H9 (cell line): ENCODE results near the gene TMEM266. TPM values are rescaled to one million over a fixed set of nuclear protein-coding genes. Genes with fewer than 3 reads are reported as not detected.

Source experiments
- DNase-seq: peaks from one replicate; pipeline ENCODE4 v3.0.0-alpha.2; 2017
- H2AFZ ChIP-seq: one replicate; pipeline ENCODE4 v1.6.1; 2013; ENCODE audit warnings: mild to moderate bottlenecking, low read length, control low read depth, moderate library complexity
- H2AK5ac ChIP-seq: 2 replicates; pipeline ENCODE4 v1.6.1; 2013; ENCODE audit warnings: low read length, control low read depth, mixed read lengths; ENCODE audit not compliant: insufficient read length
- H2BK120ac ChIP-seq: one replicate; pipeline ENCODE4 v1.6.1; 2013; ENCODE audit warnings: low read depth, mild to moderate bottlenecking, low read length, control low read depth, inconsistent platforms; ENCODE audit not compliant: poor library complexity, severe bottlenecking
- H2BK12ac ChIP-seq: 2 replicates; pipeline ENCODE4 v1.6.1; 2013; ENCODE audit warnings: low read length, control low read depth, mixed read lengths, low read depth; ENCODE audit not compliant: insufficient read length
- H2BK15ac ChIP-seq: 2 replicates; pipeline ENCODE4 v1.6.1; 2013; ENCODE audit warnings: low read depth, low read length, control low read depth
- H2BK20ac ChIP-seq: one replicate; pipeline ENCODE4 v1.6.1; 2013; ENCODE audit warnings: low read depth, mild to moderate bottlenecking, low read length, control low read depth, inconsistent platforms; ENCODE audit not compliant: poor library complexity, severe bottlenecking
- H2BK5ac ChIP-seq: 2 replicates; pipeline ENCODE4 v1.6.1; 2013; ENCODE audit warnings: low read length, control low read depth, mixed read lengths; ENCODE audit not compliant: insufficient read length
- H3K14ac ChIP-seq: 2 replicates; pipeline ENCODE4 v1.6.1; 2013; ENCODE audit warnings: low read length, control low read depth; ENCODE audit not compliant: insufficient read depth
- H3K18ac ChIP-seq: 2 replicates; pipeline ENCODE4 v1.6.1; 2013; ENCODE audit warnings: low read depth, mild to moderate bottlenecking, mixed read lengths, low read length, control low read depth; ENCODE audit not compliant: insufficient read length
- H3K23ac ChIP-seq: 2 replicates; pipeline ENCODE4 v1.6.1; 2013; ENCODE audit warnings: low read length, control low read depth, mixed read lengths, low read depth; ENCODE audit not compliant: insufficient read length
- H3K23me2 ChIP-seq: 2 replicates; pipeline ENCODE4 v1.6.1; 2013; ENCODE audit warnings: low read depth, mild to moderate bottlenecking, mixed read lengths, low read length, control low read depth; ENCODE audit not compliant: insufficient read length, poor library complexity, severe bottlenecking
- H3K27ac ChIP-seq: 2 replicates; pipeline ENCODE4 v1.5.1; 2013; ENCODE audit warnings: low read length, control low read depth, mixed read lengths, low read depth; ENCODE audit not compliant: insufficient read length
- H3K27me3 ChIP-seq: 2 replicates; pipeline ENCODE4 v1.6.1; 2013; ENCODE audit warnings: low read length, control low read depth, inconsistent platforms; ENCODE audit not compliant: insufficient read depth
- H3K4ac ChIP-seq: 2 replicates; pipeline ENCODE4 v1.6.1; 2013; ENCODE audit warnings: low read depth, mild to moderate bottlenecking, control low read depth, inconsistent platforms, low read length, moderate library complexity
- H3K4me1 ChIP-seq: 2 replicates; pipeline ENCODE4 v1.6.1; 2013; ENCODE audit warnings: low read length, control low read depth, inconsistent platforms; ENCODE audit not compliant: insufficient read depth
- H3K4me2 ChIP-seq: 2 replicates; pipeline ENCODE4 v1.6.1; 2013; ENCODE audit warnings: low read length, control low read depth, mixed read lengths; ENCODE audit not compliant: insufficient read length, insufficient read depth
- H3K56ac ChIP-seq: 2 replicates; pipeline ENCODE4 v1.6.1; 2013; ENCODE audit warnings: low read depth, mild to moderate bottlenecking, mixed read lengths, low read length, control low read depth; ENCODE audit not compliant: insufficient read length
- H3K79me1 ChIP-seq: 2 replicates; pipeline ENCODE4 v1.6.1; 2013; ENCODE audit warnings: low read depth, mild to moderate bottlenecking, moderate library complexity, low read length, control low read depth, inconsistent platforms; ENCODE audit not compliant: insufficient read depth, poor library complexity, severe bottlenecking
- H3K79me2 ChIP-seq: 2 replicates; pipeline ENCODE4 v1.6.1; 2013; ENCODE audit warnings: low read length, control low read depth, inconsistent platforms; ENCODE audit not compliant: insufficient read depth
- H3K9ac ChIP-seq: 2 replicates; pipeline ENCODE4 v1.6.1; 2013; ENCODE audit warnings: low read length, control low read depth, mixed read lengths; ENCODE audit not compliant: insufficient read length; ENCODE audit errors: extremely low read depth
- H3K9me3 ChIP-seq: one replicate; pipeline ENCODE4 v1.6.1; 2013; ENCODE audit warnings: low read depth, low read length, inconsistent platforms; ENCODE audit not compliant: control insufficient read depth
- H3T11ph ChIP-seq: one replicate; pipeline ENCODE4 v1.6.1; 2013; ENCODE audit warnings: mild to moderate bottlenecking, low read length, control low read depth, inconsistent platforms
- H4K20me1 ChIP-seq: one replicate; pipeline ENCODE4 v1.6.1; 2013; ENCODE audit not compliant: control insufficient read depth, insufficient read length, insufficient read depth
- H4K5ac ChIP-seq: 2 replicates; pipeline ENCODE4 v1.6.1; 2013; ENCODE audit warnings: low read depth, mild to moderate bottlenecking, mixed read lengths, low read length, control low read depth; ENCODE audit not compliant: insufficient read length
- H4K8ac ChIP-seq: replicated peaks from 2 replicates; pipeline ENCODE4 v1.6.1; 2013; ENCODE audit warnings: low read length, control low read depth, mixed read lengths, low read depth; ENCODE audit not compliant: insufficient read length
- H4K91ac ChIP-seq: 2 replicates; pipeline ENCODE4 v1.6.1; 2013; ENCODE audit warnings: low read depth, mild to moderate bottlenecking, moderate library complexity, mixed read lengths, low read length, control low read depth; ENCODE audit not compliant: insufficient read length
- H3K27ac Mint-ChIP-seq, 3 experiments: 2 replicates in 2 of 3; 3 replicates in 1 of 3; pipeline ENCODE4 v1.8.0; 2020 to 2021; ENCODE audit warnings: mixed read lengths in 3 of 3, mild to moderate bottlenecking in 1 of 3, moderate library complexity in 1 of 3
- H3K27me3 Mint-ChIP-seq: 2 replicates; pipeline ENCODE4 v1.8.0; 2021; ENCODE audit warnings: low read depth, mild to moderate bottlenecking, moderate library complexity, mixed read lengths
- H3K36me3 Mint-ChIP-seq, 3 experiments: 2 replicates in 2 of 3; 3 replicates in 1 of 3; pipeline ENCODE4 v1.8.0; 2020 to 2021; ENCODE audit warnings: low read depth in 3 of 3, mixed read lengths in 3 of 3; ENCODE audit not compliant: insufficient read depth in 1 of 3
- H3K4me1 Mint-ChIP-seq, 2 experiments: 2 replicates each; pipeline ENCODE4 v1.8.0; 2020; ENCODE audit warnings: mixed read lengths in 2 of 2
- H3K4me3 Mint-ChIP-seq, 2 experiments: 2 replicates in 1 of 2; 3 replicates in 1 of 2; pipeline ENCODE4 v1.8.0; 2020 to 2021; ENCODE audit warnings: mild to moderate bottlenecking in 2 of 2, mixed read lengths in 2 of 2, moderate library complexity in 1 of 2
- H3K9me3 Mint-ChIP-seq, 2 experiments: 2 replicates in 1 of 2; 3 replicates in 1 of 2; pipeline ENCODE4 v1.8.0; 2020; ENCODE audit warnings: mild to moderate bottlenecking in 2 of 2, mixed read lengths in 2 of 2, moderate library complexity in 1 of 2
- WGBS: extraction: QIAGEN DNeasy Blood & Tissue Kit; methylation state at CpG from one replicate; pipeline ENCODE4 v1.1.7; 2013; ENCODE audit warnings: missing lambda C conversion rate, low lambda C conversion rate, mixed read lengths; ENCODE audit not compliant: insufficient read length; ENCODE audit errors: extremely low coverage; 5-methylcytosine and 5-hydroxymethylcytosine counted together
- total RNA-seq: library from RNA; stranded (reverse); gene quantifications from 2 replicates; pipeline ENCODE4 v1.2.1, GENCODE V29; 2021
- TF ChIP-seq, protein P1 (sequence below): fragments of 200-600 bp; sonication (generic); conservative IDR thresholded peaks from 3 replicates; pipeline ENCODE4 v1.8.0; 2021; ENCODE audit warnings: antibody characterized with exemption, mild to moderate bottlenecking

TMEM266 gene
- total RNA-seq, 1 experiment from 2014 or later, result 0.81 TPM

DNA sequence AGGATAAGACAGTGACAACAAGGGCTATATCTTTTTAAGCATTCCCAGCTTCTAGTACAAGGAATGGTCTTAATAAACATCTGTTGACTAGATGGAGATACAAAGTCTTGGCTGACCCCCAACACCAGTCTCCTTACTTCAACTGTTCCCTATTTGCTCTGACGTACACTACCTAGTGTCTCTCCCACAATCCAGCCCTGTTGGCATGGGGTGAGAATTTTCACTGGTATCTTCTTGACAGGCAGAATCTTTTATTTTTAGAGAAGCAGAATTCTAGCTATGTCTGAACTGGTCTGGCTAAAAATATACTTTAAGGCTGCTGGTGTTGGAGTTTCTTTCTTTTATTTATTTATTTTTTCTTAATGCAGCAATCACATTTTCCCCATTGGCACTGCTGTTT is 169.5 kb downstream of the TMEM266 start:
- H3K27me3 Mint-ChIP-seq, result no peaks in the 10 kb centered on the region

More for the DNA sequence above, 169.5 kb downstream of the TMEM266 start:
- H3K9ac ChIP-seq, result no peak overlapping the region
- H3K9me3 ChIP-seq, result no peaks in the 10 kb centered on the region
- H4K20me1 ChIP-seq, result no peaks in the 10 kb centered on the region
- no peak overlapping the region for H2AFZ ChIP-seq
- no peaks in the 10 kb centered on the region for H3K23me2 ChIP-seq
- no peak overlapping the region for H3K23ac ChIP-seq
- H2AK5ac ChIP-seq, result no peak overlapping the region
- H3K14ac ChIP-seq, result no peak overlapping the region
- peaks cover 4 to 18% (median 13%) of the 10 kb centered on the region in 3 experiments; a peak in 6 of 7 replicates for H3K36me3 Mint-ChIP-seq
- no peaks in the 10 kb centered on the region for H3K79me1 ChIP-seq
- no peak overlapping the region for H3K4me3 Mint-ChIP-seq
- H3T11ph ChIP-seq, result no peak overlapping the region
- H3K27ac Mint-ChIP-seq, result no peak overlapping the region
- peaks cover under 1 to 5% of the 10 kb centered on the region in 2 experiments for H3K4me1 Mint-ChIP-seq
- H2BK120ac ChIP-seq, result no peak overlapping the region
- no peak overlapping the region for H2BK5ac ChIP-seq
- no peak overlapping the region for H3K4me2 ChIP-seq
- H3K18ac ChIP-seq, result no peak overlapping the region
- H4K8ac ChIP-seq, result no peak overlapping the region
- no peak overlapping the region for H4K5ac ChIP-seq
- H2BK15ac ChIP-seq, result no peak overlapping the region
- H3K27me3 ChIP-seq, result no peaks in the 10 kb centered on the region
- TF ChIP-seq, protein P1, sequence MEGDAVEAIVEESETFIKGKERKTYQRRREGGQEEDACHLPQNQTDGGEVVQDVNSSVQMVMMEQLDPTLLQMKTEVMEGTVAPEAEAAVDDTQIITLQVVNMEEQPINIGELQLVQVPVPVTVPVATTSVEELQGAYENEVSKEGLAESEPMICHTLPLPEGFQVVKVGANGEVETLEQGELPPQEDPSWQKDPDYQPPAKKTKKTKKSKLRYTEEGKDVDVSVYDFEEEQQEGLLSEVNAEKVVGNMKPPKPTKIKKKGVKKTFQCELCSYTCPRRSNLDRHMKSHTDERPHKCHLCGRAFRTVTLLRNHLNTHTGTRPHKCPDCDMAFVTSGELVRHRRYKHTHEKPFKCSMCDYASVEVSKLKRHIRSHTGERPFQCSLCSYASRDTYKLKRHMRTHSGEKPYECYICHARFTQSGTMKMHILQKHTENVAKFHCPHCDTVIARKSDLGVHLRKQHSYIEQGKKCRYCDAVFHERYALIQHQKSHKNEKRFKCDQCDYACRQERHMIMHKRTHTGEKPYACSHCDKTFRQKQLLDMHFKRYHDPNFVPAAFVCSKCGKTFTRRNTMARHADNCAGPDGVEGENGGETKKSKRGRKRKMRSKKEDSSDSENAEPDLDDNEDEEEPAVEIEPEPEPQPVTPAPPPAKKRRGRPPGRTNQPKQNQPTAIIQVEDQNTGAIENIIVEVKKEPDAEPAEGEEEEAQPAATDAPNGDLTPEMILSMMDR, result no peak
- H3K79me2 ChIP-seq, result no peaks in the 10 kb centered on the region
- H3K9me3 Mint-ChIP-seq, result no peaks in the 10 kb centered on the region
- H3K56ac ChIP-seq, result no peak overlapping the region
- no peak overlapping the region for H2BK20ac ChIP-seq
- H3K27ac ChIP-seq, result no peak overlapping the region
- no peak overlapping the region for H3K4ac ChIP-seq
- H4K91ac ChIP-seq, result no peak overlapping the region
- H3K4me1 ChIP-seq, result no peaks in the 10 kb centered on the region
- no peak overlapping the region for H2BK12ac ChIP-seq
- no peak for DNase-seq
- WGBS, result no CpG with 5 or more reads among the region's 1 CpG
